Omental fat pad (tissue), 4 donors: ENCODE measurements around the gene SMARCD3. TPM values are rescaled to one million over a fixed set of nuclear protein-coding genes. Genes with fewer than 3 reads are reported as not detected.

ENCODE experiments used
- ATAC-seq: fragments of 150-250 bp; one replicate; pipeline ENCODE4 v1.9.1; 2016; ENCODE audit warnings: mild to moderate bottlenecking, moderate library complexity; ENCODE audit not compliant: low FRiP score
- DNase-seq: peaks from one replicate; pipeline ENCODE4 v3.0.0-alpha.2; 2019; ENCODE audit warnings: low spot score
- total RNA-seq, 4 donors: library from RNA; depleted of rRNA; stranded (reverse); fragments of >200 nt; gene quantifications; one replicate each; pipeline ENCODE4 v1.1.0, GENCODE V29; 2016
- TF ChIP-seq, protein P1 (sequence below), 3 donors: fragments of 450-650 bp; IDR thresholded peaks; one replicate each; pipeline ENCODE4 v1.5.1; 2016 to 2017; ENCODE audit warnings: antibody characterized with exemption in 3 of 3, mild to moderate bottlenecking in 3 of 3, moderate library complexity in 2 of 3

The SMARCD3 gene
- total RNA-seq, 4 donors from 2014 or later: 19.7 to 57.5 (median 31.2) TPM

DNA sequence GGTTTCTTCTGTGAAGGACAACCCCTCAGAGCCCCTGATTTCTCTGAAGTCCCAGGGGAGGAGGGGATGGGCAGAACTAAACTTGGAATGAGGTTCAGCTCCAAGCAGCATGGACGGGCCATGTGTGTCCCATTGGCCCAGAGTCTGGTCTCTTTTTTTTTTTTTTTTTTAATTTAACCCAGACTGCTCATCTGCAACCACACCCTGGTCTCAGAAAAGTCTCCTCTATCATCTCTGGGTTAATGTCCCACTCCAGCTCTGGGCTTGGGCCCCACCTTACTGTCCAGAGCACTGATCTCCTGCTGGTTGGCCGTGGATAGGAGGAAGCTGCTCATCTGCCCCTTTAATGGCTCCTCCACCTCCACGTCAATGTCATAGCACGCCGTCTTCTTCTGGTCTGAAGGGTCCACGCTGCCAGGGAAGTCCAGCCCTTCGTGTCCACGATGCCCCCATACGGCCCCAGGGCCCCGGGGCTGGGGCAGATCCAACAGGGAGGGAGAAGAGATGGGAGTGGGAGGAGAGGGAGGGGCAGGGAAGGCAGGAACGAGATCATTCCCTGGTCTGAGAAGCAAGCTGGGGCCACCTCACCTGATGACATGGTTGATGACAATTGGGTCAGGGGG is 8.5 kb downstream of the SMARCD3 start:
- TF ChIP-seq, protein P1, sequence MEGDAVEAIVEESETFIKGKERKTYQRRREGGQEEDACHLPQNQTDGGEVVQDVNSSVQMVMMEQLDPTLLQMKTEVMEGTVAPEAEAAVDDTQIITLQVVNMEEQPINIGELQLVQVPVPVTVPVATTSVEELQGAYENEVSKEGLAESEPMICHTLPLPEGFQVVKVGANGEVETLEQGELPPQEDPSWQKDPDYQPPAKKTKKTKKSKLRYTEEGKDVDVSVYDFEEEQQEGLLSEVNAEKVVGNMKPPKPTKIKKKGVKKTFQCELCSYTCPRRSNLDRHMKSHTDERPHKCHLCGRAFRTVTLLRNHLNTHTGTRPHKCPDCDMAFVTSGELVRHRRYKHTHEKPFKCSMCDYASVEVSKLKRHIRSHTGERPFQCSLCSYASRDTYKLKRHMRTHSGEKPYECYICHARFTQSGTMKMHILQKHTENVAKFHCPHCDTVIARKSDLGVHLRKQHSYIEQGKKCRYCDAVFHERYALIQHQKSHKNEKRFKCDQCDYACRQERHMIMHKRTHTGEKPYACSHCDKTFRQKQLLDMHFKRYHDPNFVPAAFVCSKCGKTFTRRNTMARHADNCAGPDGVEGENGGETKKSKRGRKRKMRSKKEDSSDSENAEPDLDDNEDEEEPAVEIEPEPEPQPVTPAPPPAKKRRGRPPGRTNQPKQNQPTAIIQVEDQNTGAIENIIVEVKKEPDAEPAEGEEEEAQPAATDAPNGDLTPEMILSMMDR (IDR thresholded peaks at IDR 0.05): no peak
- ATAC-seq (no peak), DNase-seq (no peak)

DNA sequence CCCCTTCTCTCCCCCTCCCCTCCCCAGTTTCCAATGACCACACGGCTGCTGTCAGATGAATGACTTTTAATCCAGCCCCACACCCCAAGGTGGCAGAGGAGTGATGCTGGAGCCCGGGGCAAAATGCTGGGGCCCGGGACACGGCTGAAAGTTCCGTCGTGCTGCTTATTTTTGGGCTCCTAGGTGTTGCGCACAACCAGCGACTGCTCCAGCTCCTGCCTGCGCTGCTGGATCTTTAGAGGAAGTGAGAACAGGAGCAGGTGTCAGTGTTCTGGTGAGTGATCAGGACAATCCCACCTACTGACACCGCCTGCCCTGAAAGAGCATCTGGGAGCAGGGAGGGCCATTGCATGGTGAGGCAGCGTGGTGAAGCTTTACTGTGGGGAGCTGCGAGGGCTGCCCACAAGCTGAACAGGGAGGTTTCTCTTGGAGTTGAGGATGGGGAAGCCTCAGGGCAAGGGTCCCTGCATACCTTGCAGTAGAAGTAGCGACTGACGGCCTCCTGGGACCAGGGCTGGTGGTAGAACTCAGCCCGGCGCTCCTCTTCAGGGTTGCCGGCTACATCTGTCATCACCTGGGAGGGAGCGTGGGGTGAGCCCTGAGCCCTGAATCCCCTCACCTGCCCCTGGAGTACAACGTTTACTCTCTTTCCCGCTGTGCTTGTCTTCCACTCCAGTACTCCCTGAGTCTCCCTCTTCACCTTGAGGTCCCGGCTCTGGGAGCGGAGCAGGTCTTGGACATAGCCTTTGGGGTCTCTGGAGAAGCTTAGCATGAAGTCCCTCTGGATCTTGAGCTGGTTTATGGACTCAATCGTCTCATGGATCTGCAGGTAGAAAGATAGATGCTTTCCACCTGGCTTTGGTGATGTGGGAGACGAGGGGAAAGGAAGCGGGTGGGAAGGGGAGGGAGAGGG is 9.3 kb downstream of the SMARCD3 start:
- ATAC-seq (no peak), DNase-seq (no peak)
- TF ChIP-seq, protein P1 (IDR thresholded peaks at IDR 0.05): no peak

DNA sequence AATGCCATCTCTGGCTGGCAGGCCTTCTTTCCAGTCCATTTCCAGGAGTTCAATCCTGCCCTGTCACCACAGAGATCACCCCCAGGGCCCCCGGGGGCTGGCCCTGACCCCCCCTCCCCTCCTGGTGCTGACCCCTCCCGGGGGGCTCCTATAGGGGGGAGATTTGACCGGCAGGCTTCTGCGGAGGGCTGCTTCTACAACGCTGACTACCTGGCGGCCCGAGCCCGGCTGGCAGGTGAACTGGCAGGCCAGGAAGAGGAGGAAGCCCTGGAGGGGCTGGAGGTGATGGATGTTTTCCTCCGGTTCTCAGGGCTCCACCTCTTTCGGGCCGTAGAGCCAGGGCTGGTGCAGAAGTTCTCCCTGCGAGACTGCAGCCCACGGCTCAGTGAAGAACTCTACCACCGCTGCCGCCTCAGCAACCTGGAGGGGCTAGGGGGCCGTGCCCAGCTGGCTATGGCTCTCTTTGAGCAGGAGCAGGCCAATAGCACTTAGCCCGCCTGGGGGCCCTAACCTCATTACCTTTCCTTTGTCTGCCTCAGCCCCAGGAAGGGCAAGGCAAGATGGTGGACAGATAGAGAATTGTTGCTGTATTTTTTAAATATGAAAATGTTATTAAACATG is 10.2 kb downstream of the SMARCD3 start:
- TF ChIP-seq, protein P1 (IDR thresholded peaks at IDR 0.05): no peak
- DNase-seq: no peak
- no peak for ATAC-seq

DNA sequence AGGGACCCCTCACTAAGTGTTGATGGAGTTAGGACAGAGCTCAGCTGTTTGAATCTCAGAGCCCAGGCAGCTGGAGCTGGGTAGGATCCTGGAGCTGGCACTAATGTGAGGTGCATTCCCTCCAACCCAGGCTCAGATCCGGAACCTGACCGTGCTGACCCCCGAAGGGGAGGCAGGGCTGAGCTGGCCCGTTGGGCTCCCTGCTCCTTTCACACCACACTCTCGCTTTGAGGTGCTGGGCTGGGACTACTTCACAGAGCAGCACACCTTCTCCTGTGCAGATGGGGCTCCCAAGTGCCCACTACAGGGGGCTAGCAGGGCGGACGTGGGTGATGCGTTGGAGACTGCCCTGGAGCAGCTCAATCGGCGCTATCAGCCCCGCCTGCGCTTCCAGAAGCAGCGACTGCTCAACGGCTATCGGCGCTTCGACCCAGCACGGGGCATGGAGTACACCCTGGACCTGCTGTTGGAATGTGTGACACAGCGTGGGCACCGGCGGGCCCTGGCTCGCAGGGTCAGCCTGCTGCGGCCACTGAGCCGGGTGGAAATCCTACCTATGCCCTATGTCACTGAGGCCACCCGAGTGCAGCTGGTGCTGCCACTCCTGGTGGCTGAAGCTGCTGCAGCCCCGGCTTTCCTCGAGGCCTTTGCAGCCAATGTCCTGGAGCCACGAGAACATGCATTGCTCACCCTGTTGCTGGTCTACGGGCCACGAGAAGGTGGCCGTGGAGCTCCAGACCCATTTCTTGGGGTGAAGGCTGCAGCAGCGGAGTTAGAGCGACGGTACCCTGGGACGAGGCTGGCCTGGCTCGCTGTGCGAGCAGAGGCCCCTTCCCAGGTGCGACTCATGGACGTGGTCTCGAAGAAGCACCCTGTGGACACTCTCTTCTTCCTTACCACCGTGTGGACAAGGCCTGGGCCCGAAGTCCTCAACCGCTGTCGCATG is 11.0 kb downstream of the SMARCD3 start:
- DNase-seq (no peak), ATAC-seq (no peak)
- TF ChIP-seq, protein P1 (IDR thresholded peaks at IDR 0.05): no peak

DNA sequence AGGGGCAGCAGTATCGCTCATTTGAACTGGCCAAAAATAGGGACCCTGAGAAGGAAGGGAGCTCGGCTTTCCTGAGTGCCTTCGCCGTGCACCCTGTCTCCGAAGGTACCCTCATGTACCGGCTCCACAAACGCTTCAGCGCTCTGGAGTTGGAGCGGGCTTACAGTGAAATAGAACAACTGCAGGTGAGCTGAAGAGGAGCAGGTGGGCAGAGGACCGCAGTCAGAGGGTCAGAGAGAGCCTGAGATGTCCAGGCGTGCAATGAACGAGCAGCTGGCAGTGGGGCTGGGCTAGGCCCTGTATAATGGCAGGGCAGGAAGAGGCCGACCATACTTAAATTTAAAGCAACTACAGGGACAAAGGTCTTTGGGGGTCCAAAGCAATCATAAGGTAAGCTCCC is 12.1 kb downstream of the SMARCD3 start:
- ATAC-seq: no peak
- no peak for DNase-seq
- TF ChIP-seq, protein P1 (IDR thresholded peaks at IDR 0.05): no peak

DNA sequence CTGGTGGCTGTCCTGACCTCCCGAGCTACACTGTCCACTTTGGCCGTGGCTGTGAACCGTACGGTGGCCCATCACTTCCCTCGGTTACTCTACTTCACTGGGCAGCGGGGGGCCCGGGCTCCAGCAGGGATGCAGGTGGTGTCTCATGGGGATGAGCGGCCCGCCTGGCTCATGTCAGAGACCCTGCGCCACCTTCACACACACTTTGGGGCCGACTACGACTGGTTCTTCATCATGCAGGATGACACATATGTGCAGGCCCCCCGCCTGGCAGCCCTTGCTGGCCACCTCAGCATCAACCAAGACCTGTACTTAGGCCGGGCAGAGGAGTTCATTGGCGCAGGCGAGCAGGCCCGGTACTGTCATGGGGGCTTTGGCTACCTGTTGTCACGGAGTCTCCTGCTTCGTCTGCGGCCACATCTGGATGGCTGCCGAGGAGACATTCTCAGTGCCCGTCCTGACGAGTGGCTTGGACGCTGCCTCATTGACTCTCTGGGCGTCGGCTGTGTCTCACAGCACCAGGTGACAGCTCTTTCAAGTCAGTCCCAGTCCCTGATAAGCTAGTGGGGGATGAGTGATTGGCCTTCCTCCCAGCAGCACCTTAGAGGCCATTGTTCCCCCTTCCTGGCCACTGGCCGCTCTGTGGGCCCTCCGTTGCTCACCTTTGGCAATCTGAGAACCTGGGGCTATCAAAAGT is 13.3 kb downstream of the SMARCD3 start:
- no peak for DNase-seq
- TF ChIP-seq, protein P1 (IDR thresholded peaks at IDR 0.05): no peak
- ATAC-seq: no peak
